NB4 (cell line): ENCODE results near the gene BLCAP.

Experiments used
- POLR2A ChIP-seq: IDR thresholded peaks from 2 replicates; pipeline ENCODE4 v1.6.1; 2011; ENCODE audit warnings: mild to moderate bottlenecking; ENCODE audit not compliant: insufficient read length; ENCODE audit errors: extremely low read depth
- TF ChIP-seq, protein P1 (sequence below): IDR thresholded peaks from one replicate; pipeline ENCODE4 v1.5.1; 2012; ENCODE audit warnings: low read depth, low read length

DNA sequence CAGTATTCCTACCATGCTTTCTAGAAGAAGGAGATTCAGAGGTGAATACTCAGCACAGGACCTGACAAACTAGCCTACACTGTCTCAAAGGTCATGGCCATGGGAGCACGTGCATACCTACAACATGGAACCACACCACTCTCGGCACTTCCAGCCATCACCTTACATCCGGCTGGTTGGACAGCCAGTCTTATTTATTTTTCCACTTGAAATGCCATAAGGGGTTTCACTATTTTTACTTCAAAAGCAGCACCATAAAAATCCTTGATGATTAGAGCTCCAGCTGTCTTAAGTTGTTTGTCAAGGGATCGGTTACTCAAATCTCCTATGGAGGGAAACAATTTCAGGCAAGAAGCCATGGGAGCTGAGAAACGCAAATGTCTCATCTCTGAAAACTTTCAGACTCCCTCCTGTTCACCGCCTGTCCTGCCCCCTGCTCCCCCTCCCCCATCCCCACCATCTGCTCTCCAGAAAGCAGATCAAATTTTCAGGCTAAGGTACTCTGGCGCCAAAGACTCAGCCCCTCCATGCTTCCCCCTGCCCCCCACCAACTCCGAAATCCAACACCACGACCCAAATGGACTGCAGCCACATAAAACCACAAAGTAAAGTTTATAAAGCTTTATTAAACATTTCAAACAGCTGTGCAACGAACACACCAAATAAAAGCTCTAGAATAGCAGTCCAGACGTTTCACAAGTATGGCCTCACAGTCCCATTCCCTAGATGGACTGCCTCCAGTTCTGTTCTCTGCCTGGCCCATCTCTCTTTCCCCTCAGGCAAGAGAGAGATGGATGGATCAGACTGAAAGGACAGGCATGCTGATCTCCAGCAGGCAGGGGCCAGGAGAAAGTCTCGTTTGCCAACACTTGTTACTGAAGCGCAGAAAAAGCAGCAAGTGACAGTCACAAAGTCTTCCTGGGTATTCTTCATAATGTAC lies 10.6 kb downstream of the BLCAP start:
- TF ChIP-seq, protein P1, sequence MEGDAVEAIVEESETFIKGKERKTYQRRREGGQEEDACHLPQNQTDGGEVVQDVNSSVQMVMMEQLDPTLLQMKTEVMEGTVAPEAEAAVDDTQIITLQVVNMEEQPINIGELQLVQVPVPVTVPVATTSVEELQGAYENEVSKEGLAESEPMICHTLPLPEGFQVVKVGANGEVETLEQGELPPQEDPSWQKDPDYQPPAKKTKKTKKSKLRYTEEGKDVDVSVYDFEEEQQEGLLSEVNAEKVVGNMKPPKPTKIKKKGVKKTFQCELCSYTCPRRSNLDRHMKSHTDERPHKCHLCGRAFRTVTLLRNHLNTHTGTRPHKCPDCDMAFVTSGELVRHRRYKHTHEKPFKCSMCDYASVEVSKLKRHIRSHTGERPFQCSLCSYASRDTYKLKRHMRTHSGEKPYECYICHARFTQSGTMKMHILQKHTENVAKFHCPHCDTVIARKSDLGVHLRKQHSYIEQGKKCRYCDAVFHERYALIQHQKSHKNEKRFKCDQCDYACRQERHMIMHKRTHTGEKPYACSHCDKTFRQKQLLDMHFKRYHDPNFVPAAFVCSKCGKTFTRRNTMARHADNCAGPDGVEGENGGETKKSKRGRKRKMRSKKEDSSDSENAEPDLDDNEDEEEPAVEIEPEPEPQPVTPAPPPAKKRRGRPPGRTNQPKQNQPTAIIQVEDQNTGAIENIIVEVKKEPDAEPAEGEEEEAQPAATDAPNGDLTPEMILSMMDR: no peak
- no peak for TF ChIP-seq POLR2A
